Spleen (tissue), 11 donors: ENCODE data around the gene PTPRN2. TPM values are rescaled to one million over a fixed set of nuclear protein-coding genes. Genes with fewer than 3 reads are reported as not detected.
A peak's percentile ranks its signal among the peaks of the same experiment; 100 is the strongest.

Source experiments
- DNase-seq: peaks from one replicate; pipeline ENCODE4 v3.0.0-alpha.2; 2020
- H3K27ac ChIP-seq, 8 donors: fragments of 200-600 bp; sonication (generic) in 7 of 8; 1 replicate in 4 of 8; 2 replicates in 4 of 8; pipeline versions ENCODE4 v1.5.0 to v1.8.0; 2016 to 2021; ENCODE audit warnings: inconsistent platforms in 4 of 8, mild to moderate bottlenecking in 4 of 8, moderate library complexity in 1 of 8
- H3K27me3 ChIP-seq, 7 donors: fragments of 200-600 bp; sonication (generic) in 6 of 7; replicated peaks in 1 of 7; 1 replicate in 4 of 7; 2 replicates in 3 of 7; pipeline versions ENCODE4 v1.5.0 to v1.8.0; 2016 to 2021; ENCODE audit warnings: inconsistent platforms in 3 of 7, mild to moderate bottlenecking in 1 of 7
- H3K36me3 ChIP-seq, 6 donors: fragments of 200-600 bp; sonication (generic) in 5 of 6; 1 replicate in 4 of 6; 2 replicates in 2 of 6; pipeline versions ENCODE4 v1.5.0 to v1.8.0; 2016 to 2021; ENCODE audit warnings: inconsistent platforms in 2 of 6
- H3K4me1 ChIP-seq, 6 donors: fragments of 200-600 bp; sonication (generic) in 5 of 6; 1 replicate in 3 of 6; 2 replicates in 3 of 6; pipeline versions ENCODE4 v1.5.0 to v1.8.0; 2016 to 2021; ENCODE audit warnings: inconsistent platforms in 3 of 6
- H3K4me3 ChIP-seq, 8 donors: fragments of 200-600 bp; sonication (generic) in 7 of 8; 1 replicate in 4 of 8; 2 replicates in 4 of 8; pipeline versions ENCODE4 v1.5.0 to v1.8.0; 2016 to 2021; ENCODE audit warnings: inconsistent platforms in 4 of 8, mild to moderate bottlenecking in 4 of 8, moderate library complexity in 2 of 8
- H3K9me3 ChIP-seq, 8 donors: fragments of 200-600 bp; sonication (generic) in 7 of 8; 1 replicate in 4 of 8; 2 replicates in 4 of 8; pipeline versions ENCODE4 v1.5.0 to v1.8.0; 2016 to 2021; ENCODE audit warnings: inconsistent platforms in 4 of 8
- POLR2A ChIP-seq, 3 donors: fragments of 450-650 bp; IDR thresholded peaks; one replicate each; pipeline ENCODE4 v1.5.1; 2017; ENCODE audit warnings: antibody characterized with exemption in 3 of 3, mild to moderate bottlenecking in 1 of 3
- POLR2AphosphoS5 ChIP-seq, 3 donors: sonication (generic); formaldehyde crosslinking; IDR thresholded peaks; one replicate each; pipeline ENCODE4 v1.5.1; 2017; ENCODE audit warnings: antibody characterized with exemption in 3 of 3
- WGBS, 5 donors: extraction: QIAGEN DNeasy Blood & Tissue Kit in 3 of 5; methylation state at CpG; one replicate each; pipeline versions ENCODE4 v1.1.5 to v1.1.7; 2013 to 2018; 5-methylcytosine and 5-hydroxymethylcytosine counted together
- intact Hi-C: fragments of 100-400 bp; cut with DNase I; formaldehyde crosslinking; loops from one replicate; pipeline ENCODE4 v1.15.0; 2023; ENCODE audit warnings: low total_unique reads
- polyA plus RNA-seq, 3 donors: library from polyadenylated mRNA; stranded (reverse); fragments of 200-250 nt; gene quantifications; one replicate each; pipeline ENCODE4 v1.2.1, GENCODE V29; 2013
- total RNA-seq, 7 donors: library from RNA; depleted of rRNA in 3 of 7; stranded (reverse); fragments of >200 nt in 3 of 7; fragmentation: NEBNext Ultra II Directional in 4 of 7; extraction: Animal tissue kit (Norgen Biotek cat#: 25700) in 4 of 7; gene quantifications; one replicate each; pipeline versions ENCODE4 v1.1.0 to v1.2.1, GENCODE V29; 2016 to 2021
- TF ChIP-seq, protein P1 (sequence below), 11 experiments: fragments of 200-600 bp in 7 of 11; fragments of 450-650 bp in 4 of 11; sonication (generic) in 4 of 11; IDR thresholded peaks in 8 of 11; conservative IDR thresholded peaks in 3 of 11; 1 replicate in 7 of 11; 2 replicates in 4 of 11; pipeline versions ENCODE4 v1.4.0 to v1.8.0; 2016 to 2021; ENCODE audit warnings: antibody characterized with exemption in 11 of 11, inconsistent platforms in 4 of 11, mild to moderate bottlenecking in 1 of 11
- donor health status: healthy with polysubstance abuse.
- donor health status: DM: no; HTN: no; CAD: no; lungs with moderate emphysema.
- donor health status: DM: no; HTN: no; CAD: no.
- donor health status: Bipolar disorder and iron deficiency.
- donor health status: healthy.
- donor health status: DM: no; HTN: no; CAD: no.
- donor health status: DM: yes; HTN: yes; CAD: no.

PTPRN2 gene
- total and polyA plus RNA-seq, 10 donors, result 7.0 to 22.8 (median 16.8) TPM

DNA sequence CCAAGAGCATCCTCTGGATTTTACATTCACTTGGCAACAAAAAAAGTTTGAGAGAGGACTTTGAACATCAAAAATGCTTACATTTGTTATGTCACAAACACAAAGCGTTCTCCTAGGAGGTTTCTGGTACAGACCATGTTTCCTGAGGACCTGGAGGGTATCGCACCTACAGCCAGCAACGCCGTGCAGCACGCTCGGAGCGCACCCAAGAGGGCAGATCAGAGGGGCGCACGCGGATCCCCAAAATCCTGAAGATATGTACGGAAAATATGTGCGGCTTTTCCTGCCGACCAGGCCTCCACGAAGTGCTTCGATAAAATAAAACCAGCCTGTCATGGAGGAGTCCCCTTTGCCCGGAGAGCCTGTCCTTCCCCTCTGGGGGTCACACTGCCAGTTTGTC, 796.0 kb downstream of the PTPRN2 start:
- Histone ChIP-seq H3K27ac (no peak overlapping the region), H3K4me3 (no peak overlapping the region), H3K27me3 (peaks cover 0 to 21% (median 0%) of the 10 kb centered on the region in 7 donors), H3K36me3 (no peaks in the 10 kb centered on the region), H3K4me1 (no peaks in the 10 kb centered on the region), H3K9me3 (no peaks in the 10 kb centered on the region)
- 91 to 94% (median 92%) methylated on average over 16 of the region's 16 CpGs for WGBS, 5 donors
- DNase-seq, result no peak
- intact Hi-C loops, result no loop called here
- TF ChIP-seq POLR2A (IDR thresholded peaks at IDR 0.05) (no peak), POLR2AphosphoS5 (IDR thresholded peaks at IDR 0.05) (no peak)
- TF ChIP-seq, protein P1, sequence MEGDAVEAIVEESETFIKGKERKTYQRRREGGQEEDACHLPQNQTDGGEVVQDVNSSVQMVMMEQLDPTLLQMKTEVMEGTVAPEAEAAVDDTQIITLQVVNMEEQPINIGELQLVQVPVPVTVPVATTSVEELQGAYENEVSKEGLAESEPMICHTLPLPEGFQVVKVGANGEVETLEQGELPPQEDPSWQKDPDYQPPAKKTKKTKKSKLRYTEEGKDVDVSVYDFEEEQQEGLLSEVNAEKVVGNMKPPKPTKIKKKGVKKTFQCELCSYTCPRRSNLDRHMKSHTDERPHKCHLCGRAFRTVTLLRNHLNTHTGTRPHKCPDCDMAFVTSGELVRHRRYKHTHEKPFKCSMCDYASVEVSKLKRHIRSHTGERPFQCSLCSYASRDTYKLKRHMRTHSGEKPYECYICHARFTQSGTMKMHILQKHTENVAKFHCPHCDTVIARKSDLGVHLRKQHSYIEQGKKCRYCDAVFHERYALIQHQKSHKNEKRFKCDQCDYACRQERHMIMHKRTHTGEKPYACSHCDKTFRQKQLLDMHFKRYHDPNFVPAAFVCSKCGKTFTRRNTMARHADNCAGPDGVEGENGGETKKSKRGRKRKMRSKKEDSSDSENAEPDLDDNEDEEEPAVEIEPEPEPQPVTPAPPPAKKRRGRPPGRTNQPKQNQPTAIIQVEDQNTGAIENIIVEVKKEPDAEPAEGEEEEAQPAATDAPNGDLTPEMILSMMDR (IDR thresholded peaks at IDR 0.05 in 8 of 11, conservative IDR thresholded peaks at IDR 0.05 in 3 of 11), result no peak

DNA sequence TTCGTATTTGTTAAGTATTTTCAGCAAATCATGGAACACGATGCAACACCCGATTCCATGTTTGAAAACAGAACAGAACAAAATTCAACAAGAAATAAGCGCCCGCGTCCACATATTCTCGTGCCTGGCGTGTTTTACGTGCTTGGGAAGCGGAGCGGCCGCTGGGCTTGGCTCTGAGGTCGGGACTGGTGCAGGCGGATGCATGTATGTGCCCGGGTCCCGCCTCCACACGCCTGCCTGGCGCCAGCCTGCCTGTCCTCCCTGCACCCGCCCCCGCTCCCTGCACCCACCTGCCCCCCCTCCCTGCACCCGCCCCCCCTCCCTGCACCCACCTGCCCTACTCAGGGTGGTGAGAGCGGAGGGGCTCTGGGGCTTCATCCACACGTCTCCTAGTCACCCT, 796.4 kb downstream of the PTPRN2 start:
- 92 to 95% (median 93%) methylated on average over 22 to 23 of the region's 23 CpGs for WGBS, 5 donors
- H3K4me1 ChIP-seq, result no peaks in the 10 kb centered on the region
- H3K4me3 ChIP-seq, result no peak overlapping the region
- H3K27me3 ChIP-seq, result peaks cover 0 to 21% (median 0%) of the 10 kb centered on the region in 7 donors
- no peak overlapping the region for H3K27ac ChIP-seq
- DNase-seq, result no peak
- no peaks in the 10 kb centered on the region for H3K36me3 ChIP-seq
- intact Hi-C loops, result no loop called here
- H3K9me3 ChIP-seq, result no peaks in the 10 kb centered on the region
- TF ChIP-seq POLR2A (IDR thresholded peaks at IDR 0.05), result no peak
- TF ChIP-seq, protein P1 (IDR thresholded peaks at IDR 0.05 in 8 of 11, conservative IDR thresholded peaks at IDR 0.05 in 3 of 11), result no peak
- TF ChIP-seq POLR2AphosphoS5 (IDR thresholded peaks at IDR 0.05), result no peak

DNA sequence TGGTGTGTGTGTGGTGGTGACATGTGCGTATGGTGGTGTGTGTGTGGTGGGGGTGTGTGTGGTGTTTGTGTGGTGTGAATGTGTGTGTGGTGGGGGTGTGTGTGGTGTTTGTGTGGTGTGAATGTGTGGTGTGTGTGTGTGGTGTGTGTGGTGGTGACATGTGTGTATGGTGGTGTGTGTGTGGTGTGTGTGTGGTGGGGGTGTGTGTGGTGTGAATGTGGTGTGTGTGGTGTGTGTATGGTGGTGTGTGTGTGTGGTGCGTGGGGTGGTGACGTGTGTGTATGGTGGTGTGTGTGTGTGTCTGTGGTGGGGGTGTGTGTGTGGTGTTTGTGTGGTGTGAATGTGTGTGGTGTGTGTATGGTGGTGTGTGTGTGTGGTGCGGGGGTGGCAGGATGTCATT, 797.7 kb downstream of the PTPRN2 start:
- Histone ChIP-seq H3K4me3 (no peak overlapping the region), H3K4me1 (no peaks in the 10 kb centered on the region), H3K36me3 (no peaks in the 10 kb centered on the region), H3K27ac (no peak overlapping the region), H3K27me3 (peaks cover 0 to 18% (median 0%) of the 10 kb centered on the region in 7 donors), H3K9me3 (no peaks in the 10 kb centered on the region)
- DNase-seq, result no peak
- TF ChIP-seq POLR2AphosphoS5 (IDR thresholded peaks at IDR 0.05) (no peak), POLR2A (IDR thresholded peaks at IDR 0.05) (no peak)
- TF ChIP-seq, protein P1 (IDR thresholded peaks at IDR 0.05 in 8 of 11, conservative IDR thresholded peaks at IDR 0.05 in 3 of 11), result no peak
- intact Hi-C loops, result no loop called here
- WGBS, 5 donors, result 89 to 99% (median 92%) methylated on average over 4 of the region's 4 CpGs

DNA sequence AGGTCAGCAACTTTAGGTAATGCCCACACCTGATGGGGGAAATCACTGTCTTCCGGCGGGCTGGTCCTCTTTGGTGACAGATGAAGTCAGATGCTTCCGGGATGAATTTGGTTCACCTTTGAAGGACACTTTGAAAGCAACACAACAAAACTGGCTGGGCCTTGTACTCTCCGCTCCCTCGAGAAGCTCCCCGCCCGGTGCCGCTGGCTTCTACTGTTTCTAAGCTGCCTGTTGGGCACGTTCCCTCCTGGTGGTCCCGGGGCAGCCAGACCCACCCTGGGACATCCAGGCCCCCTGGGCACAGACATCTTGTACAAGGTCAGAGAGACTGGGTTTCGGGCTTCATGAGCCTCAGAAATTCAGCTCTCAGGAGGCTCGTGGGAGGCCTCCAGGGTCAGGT, 798.5 kb downstream of the PTPRN2 start:
- H3K36me3 ChIP-seq, result no peaks in the 10 kb centered on the region
- H3K4me3 ChIP-seq, result no peak overlapping the region
- H3K4me1 ChIP-seq, result no peaks in the 10 kb centered on the region
- WGBS, 5 donors, result 90 to 96% (median 92%) methylated on average over 12 of the region's 12 CpGs
- intact Hi-C loops, result no loop called here
- H3K9me3 ChIP-seq, result no peaks in the 10 kb centered on the region
- H3K27ac ChIP-seq, result no peak overlapping the region
- TF ChIP-seq, protein P1 (IDR thresholded peaks at IDR 0.05 in 8 of 11, conservative IDR thresholded peaks at IDR 0.05 in 3 of 11), result no peak
- TF ChIP-seq POLR2AphosphoS5 (IDR thresholded peaks at IDR 0.05), result no peak
- TF ChIP-seq POLR2A (IDR thresholded peaks at IDR 0.05), result no peak
- H3K27me3 ChIP-seq, result peaks cover 0 to 13% (median 0%) of the 10 kb centered on the region in 7 donors
- DNase-seq, result peak; percentile 71
